Smooth muscle cell (in vitro differentiated cells): Measurements from ENCODE around the gene NCSTN. TPM values are rescaled to one million over a fixed set of nuclear protein-coding genes. Genes with fewer than 3 reads are reported as not detected.

ENCODE experiments used
- DNase-seq: peaks from one replicate; lab custom pipeline; 2025; ENCODE audit not compliant: unreplicated experiment; lab: John Stamatoyannopoulos, UW
- H2AFZ ChIP-seq: fragments of 200-600 bp; sonication (generic); 2 replicates; pipeline ENCODE4 v1.6.0; 2016; ENCODE audit warnings: antibody characterized with exemption, low read depth, mild to moderate bottlenecking
- H3F3A ChIP-seq: fragments of 200-600 bp; sonication (generic); 2 replicates; pipeline ENCODE4 v1.6.0; 2017; ENCODE audit warnings: antibody characterized with exemption, low read depth
- H3K27ac ChIP-seq: fragments of 200-600 bp; sonication (generic); 2 replicates; pipeline ENCODE4 v1.5.1; 2016; ENCODE audit warnings: low read depth, mild to moderate bottlenecking
- H3K27me3 ChIP-seq: fragments of 200-600 bp; sonication (generic); 2 replicates; pipeline ENCODE4 v1.6.1; 2016; ENCODE audit warnings: low read depth, mild to moderate bottlenecking
- H3K36me3 ChIP-seq: fragments of 200-600 bp; sonication (generic); 2 replicates; pipeline ENCODE4 v1.5.1; 2016; ENCODE audit warnings: low read depth
- H3K4me1 ChIP-seq: fragments of 200-600 bp; sonication (generic); 2 replicates; pipeline ENCODE4 v1.5.1; 2016; ENCODE audit warnings: low read depth
- H3K4me2 ChIP-seq: fragments of 200-600 bp; sonication (generic); 2 replicates; pipeline ENCODE4 v1.6.0; 2016; ENCODE audit warnings: mild to moderate bottlenecking
- H3K4me3 ChIP-seq: fragments of 200-600 bp; sonication (generic); 2 replicates; pipeline ENCODE4 v1.5.1; 2016; ENCODE audit warnings: mild to moderate bottlenecking
- H3K79me2 ChIP-seq: fragments of 200-600 bp; sonication (generic); 2 replicates; pipeline ENCODE4 v1.6.0; 2016; ENCODE audit warnings: low read depth, mild to moderate bottlenecking
- H3K9ac ChIP-seq: fragments of 200-600 bp; sonication (generic); 2 replicates; pipeline ENCODE4 v1.6.0; 2016; ENCODE audit warnings: low read depth
- H3K9me3 ChIP-seq: fragments of 200-600 bp; sonication (generic); replicated peaks from 2 replicates; pipeline ENCODE4 v1.5.1; 2016; ENCODE audit warnings: low read depth
- H4K20me1 ChIP-seq: fragments of 200-600 bp; sonication (generic); 2 replicates; pipeline ENCODE4 v1.6.0; 2016; ENCODE audit warnings: low read depth
- CTCF ChIP-seq: fragments of 200-600 bp; sonication (generic); IDR thresholded peaks from 2 replicates; pipeline ENCODE4 v1.5.1; 2017; ENCODE audit warnings: borderline replicate concordance, mild to moderate bottlenecking, antibody characterized with exemption; ENCODE audit not compliant: insufficient read depth, poor library complexity, severe bottlenecking
- WGBS: methylation state at CpG from one replicate; pipeline ENCODE4 v1.1.7; 2016; ENCODE audit warnings: low lambda C conversion rate; 5-methylcytosine and 5-hydroxymethylcytosine counted together
- polyA plus RNA-seq: library from polyadenylated mRNA; unstranded; fragments of >200 nt; fragmentation: Nextera tagmentation; extraction: Ambion mirVana; gene quantifications from 2 replicates; pipeline ENCODE4 v1.2.1, GENCODE V29; 2016
- total RNA-seq: library from RNA; depleted of rRNA; stranded (reverse); fragments of >200 nt; gene quantifications from 2 replicates; pipeline ENCODE4 v1.2.3, GENCODE V29; 2014

NCSTN gene
- total and polyA plus RNA-seq, 2 experiments from 2014 or later: 73.4 to 81.4 TPM

GRCh38 chr1:160360227-160360695 lies 17.1 kb downstream of the NCSTN start:
- no peak for DNase-seq
- H3K9me3 ChIP-seq: no peaks in the 10 kb centered on the region
- no peaks in the 10 kb centered on the region for H3F3A ChIP-seq
- no peak for TF ChIP-seq CTCF
- peaks cover 16% of the 10 kb centered on the region for H3K4me1 ChIP-seq
- H3K9ac ChIP-seq: no peak overlapping the region
- no peaks in the 10 kb centered on the region for H3K79me2 ChIP-seq
- H3K36me3 ChIP-seq: peaks cover 5% of the 10 kb centered on the region
- WGBS: 93% methylated on average over 8 of the region's 8 CpGs
- no peaks in the 10 kb centered on the region for H3K27me3 ChIP-seq
- no peak overlapping the region for H3K27ac ChIP-seq
- H3K4me2 ChIP-seq: no peak overlapping the region
- H3K4me3 ChIP-seq: no peak overlapping the region
- H2AFZ ChIP-seq: no peak overlapping the region
- H4K20me1 ChIP-seq: no peaks in the 10 kb centered on the region

GRCh38 chr1:160361199-160361598 lies 18.0 kb downstream of the NCSTN start:
- H3K9ac ChIP-seq: no peak overlapping the region
- H3K4me2 ChIP-seq: no peak overlapping the region
- H3K27me3 ChIP-seq: no peaks in the 10 kb centered on the region
- peaks cover 3% of the 10 kb centered on the region for H3K36me3 ChIP-seq
- no peak overlapping the region for H3K4me3 ChIP-seq
- H3F3A ChIP-seq: no peaks in the 10 kb centered on the region
- no peaks in the 10 kb centered on the region for H3K9me3 ChIP-seq
- no peak overlapping the region for H2AFZ ChIP-seq
- no peaks in the 10 kb centered on the region for H3K79me2 ChIP-seq
- no peak for TF ChIP-seq CTCF
- no peak for DNase-seq
- H4K20me1 ChIP-seq: no peaks in the 10 kb centered on the region
- peaks cover 16% of the 10 kb centered on the region for H3K4me1 ChIP-seq
- WGBS: 82% methylated on average over 2 of the region's 2 CpGs
- no peak overlapping the region for H3K27ac ChIP-seq

DNA sequence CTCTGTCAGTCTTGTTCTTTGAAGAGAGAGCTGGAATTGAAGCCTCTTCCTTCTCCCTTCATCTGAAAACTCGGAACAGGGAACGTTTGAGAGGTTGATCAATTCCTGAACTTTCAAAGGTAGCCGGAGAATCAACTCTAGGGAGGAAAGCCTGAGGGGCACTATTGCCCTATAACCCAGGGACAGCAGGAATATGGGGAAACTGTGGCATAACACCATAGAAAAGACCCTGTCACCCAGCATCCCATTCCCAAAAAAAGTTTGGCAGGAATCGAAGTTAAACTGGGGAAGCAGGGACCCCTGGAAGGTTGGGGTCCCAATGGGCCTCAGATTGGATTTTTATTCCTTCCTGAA lies 18.6 kb downstream of the NCSTN start:
- H3K9ac ChIP-seq: no peak overlapping the region
- TF ChIP-seq CTCF: no peak
- no peaks in the 10 kb centered on the region for H3K36me3 ChIP-seq
- no peak overlapping the region for H3K4me3 ChIP-seq
- peaks cover 16% of the 10 kb centered on the region for H3K4me1 ChIP-seq
- no peak for DNase-seq
- H3K27me3 ChIP-seq: no peaks in the 10 kb centered on the region
- H3K27ac ChIP-seq: no peak overlapping the region
- H2AFZ ChIP-seq: no peak overlapping the region
- no peak overlapping the region for H3K4me2 ChIP-seq
- H3F3A ChIP-seq: no peaks in the 10 kb centered on the region
- no peaks in the 10 kb centered on the region for H3K79me2 ChIP-seq
- 99% methylated on average over 4 of the region's 4 CpGs for WGBS
- H3K9me3 ChIP-seq: no peaks in the 10 kb centered on the region
- H4K20me1 ChIP-seq: no peaks in the 10 kb centered on the region

- no peak overlapping the region for H3K27ac ChIP-seq
- no peaks in the 10 kb centered on the region for H3F3A ChIP-seq
- peaks cover 16% of the 10 kb centered on the region for H3K4me1 ChIP-seq
- H3K36me3 ChIP-seq: no peaks in the 10 kb centered on the region
- no peaks in the 10 kb centered on the region for H4K20me1 ChIP-seq
- no peaks in the 10 kb centered on the region for H3K9me3 ChIP-seq
- no peak overlapping the region for H3K4me3 ChIP-seq
- H2AFZ ChIP-seq: no peak overlapping the region
- no peak overlapping the region for H3K4me2 ChIP-seq
- no peaks in the 10 kb centered on the region for H3K79me2 ChIP-seq
- H3K27me3 ChIP-seq: no peaks in the 10 kb centered on the region
- 65% methylated on average over 9 of the region's 9 CpGs for WGBS
- no peak for DNase-seq
- no peak overlapping the region for H3K9ac ChIP-seq
- TF ChIP-seq CTCF: no peak
Measured at GRCh38 chr1:160362168-160362957, 19.2 kb downstream of the NCSTN start.
